Mammary epithelial cell (primary cell): ENCODE results near the gene NTPCR.

Source experiments
- EZH2 ChIP-seq: IDR thresholded peaks from 2 replicates; pipeline ENCODE4 v1.6.1; 2012; ENCODE audit warnings: low read length, inconsistent platforms, borderline replicate concordance
- TF ChIP-seq, protein P1 (sequence below), 2 donors: IDR thresholded peaks in 1 of 2; conservative IDR thresholded peaks in 1 of 2; 2 replicates each; pipeline ENCODE4 v1.5.1; 2011 to 2012; ENCODE audit warnings: inconsistent platforms in 2 of 2, low read length in 2 of 2, mild to moderate bottlenecking in 2 of 2, control low read depth in 1 of 2, low read depth in 1 of 2; ENCODE audit not compliant: insufficient read depth in 1 of 2; ENCODE audit errors: extremely low read depth in 1 of 2

DNA sequence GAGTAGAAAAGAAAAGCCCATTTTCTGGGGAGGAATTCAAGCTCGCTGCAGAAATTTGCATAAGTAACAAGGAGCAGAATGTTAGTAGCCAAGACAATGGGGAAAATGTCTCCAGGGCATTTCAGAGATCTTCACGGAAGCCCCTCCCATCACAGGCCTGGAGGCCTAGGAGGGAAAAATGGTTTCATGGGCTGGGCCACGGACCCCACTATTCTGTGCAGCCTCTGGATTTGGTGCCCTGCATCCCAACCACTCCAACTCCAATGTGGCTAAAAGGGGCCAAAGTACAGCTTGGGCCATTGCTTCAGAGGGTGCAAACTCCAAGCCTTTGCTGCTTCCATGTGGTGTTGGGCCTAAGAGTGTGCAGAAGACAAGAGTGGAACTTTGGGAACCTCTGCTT, 43.1 kb downstream of the NTPCR start:
- TF ChIP-seq, protein P1, sequence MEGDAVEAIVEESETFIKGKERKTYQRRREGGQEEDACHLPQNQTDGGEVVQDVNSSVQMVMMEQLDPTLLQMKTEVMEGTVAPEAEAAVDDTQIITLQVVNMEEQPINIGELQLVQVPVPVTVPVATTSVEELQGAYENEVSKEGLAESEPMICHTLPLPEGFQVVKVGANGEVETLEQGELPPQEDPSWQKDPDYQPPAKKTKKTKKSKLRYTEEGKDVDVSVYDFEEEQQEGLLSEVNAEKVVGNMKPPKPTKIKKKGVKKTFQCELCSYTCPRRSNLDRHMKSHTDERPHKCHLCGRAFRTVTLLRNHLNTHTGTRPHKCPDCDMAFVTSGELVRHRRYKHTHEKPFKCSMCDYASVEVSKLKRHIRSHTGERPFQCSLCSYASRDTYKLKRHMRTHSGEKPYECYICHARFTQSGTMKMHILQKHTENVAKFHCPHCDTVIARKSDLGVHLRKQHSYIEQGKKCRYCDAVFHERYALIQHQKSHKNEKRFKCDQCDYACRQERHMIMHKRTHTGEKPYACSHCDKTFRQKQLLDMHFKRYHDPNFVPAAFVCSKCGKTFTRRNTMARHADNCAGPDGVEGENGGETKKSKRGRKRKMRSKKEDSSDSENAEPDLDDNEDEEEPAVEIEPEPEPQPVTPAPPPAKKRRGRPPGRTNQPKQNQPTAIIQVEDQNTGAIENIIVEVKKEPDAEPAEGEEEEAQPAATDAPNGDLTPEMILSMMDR (conservative IDR thresholded peaks at IDR 0.05 in 1 of 2, IDR thresholded peaks at IDR 0.05 in 1 of 2; ENCODE audit: extremely low read depth in 1 of 2, insufficient read depth in 1 of 2, low read depth in 1 of 2, low read length in 2 of 2): no peak
- no peak for TF ChIP-seq EZH2
